Measurements from ENCODE around the gene SHMT2.

Gene SHMT2

GRCh38 chr12:57242691-57243454 lies 13.4 kb downstream of the SHMT2 start:
- no peak for DNase-seq (ENCODE audit: extremely low read depth, low read depth)
- TF ChIP-seq CTCF (IDR thresholded peaks at IDR 0.05; ENCODE audit: low read depth, low read length), result peak; percentile 60

- peak; percentile 82 for TF ChIP-seq CTCF (IDR thresholded peaks at IDR 0.05; ENCODE audit: low read depth, low read length)
- DNase-seq (ENCODE audit: extremely low read depth, low read depth), result no peak
Measured at GRCh38 chr12:57243521-57244311, 14.2 kb downstream of the SHMT2 start.

- no peak for DNase-seq (ENCODE audit: extremely low read depth, low read depth)
- no peak for TF ChIP-seq CTCF (IDR thresholded peaks at IDR 0.05; ENCODE audit: low read depth, low read length)
Measured at GRCh38 chr12:57244312-57244696, 14.8 kb downstream of the SHMT2 start.

- no peak for TF ChIP-seq CTCF (IDR thresholded peaks at IDR 0.05; ENCODE audit: low read depth, low read length)
- no peak for DNase-seq (ENCODE audit: extremely low read depth, low read depth)
Measured at GRCh38 chr12:57247041-57247440, 17.5 kb downstream of the SHMT2 start.

GRCh38 chr12:57248934-57249742 lies 19.6 kb downstream of the SHMT2 start:
- no peak for TF ChIP-seq CTCF (IDR thresholded peaks at IDR 0.05; ENCODE audit: low read depth, low read length)
- DNase-seq (ENCODE audit: extremely low read depth, low read depth), result no peak

- TF ChIP-seq CTCF (IDR thresholded peaks at IDR 0.05; ENCODE audit: low read depth, low read length), result no peak
- DNase-seq (ENCODE audit: extremely low read depth, low read depth), result no peak
Measured at GRCh38 chr12:57250541-57250940, 21.0 kb downstream of the SHMT2 start.
